PC-9 (cell line): ENCODE measurements around the gene SKIDA1. TPM values are rescaled to one million over a fixed set of nuclear protein-coding genes. Genes with fewer than 3 reads are reported as not detected.

Source experiments
- BruUV-seq: library from RNA; stranded (reverse); fragments of 400-500 nt; replicated peaks from 2 replicates; lab custom pipeline; 2021; lab: Mats Ljungman, UMichigan
- CTCF ChIA-PET: fragments of 300-600 bp; sonication (Branson Sonifier 250); formaldehyde crosslinking; loops from one replicate; lab custom pipeline; 2022; ENCODE audit warnings: antibody characterized with exemption; lab: Charles Lee
- POLR2A ChIA-PET: fragments of 300-600 bp; sonication (Branson Sonifier 250); formaldehyde crosslinking; loops from one replicate; lab custom pipeline; 2022; ENCODE audit warnings: antibody characterized with exemption; ENCODE audit not compliant: unreplicated experiment; lab: Charles Lee
- DNase-seq, 2 experiments: peaks; one replicate each; pipeline versions ENCODE4 v3.0.0 to v3.0.0-alpha.2; 2015 to 2022; ENCODE audit warnings: mixed read lengths in 1 of 2
- H2AFZ ChIP-seq: fragments of 200-600 bp; sonication (generic); 2 replicates; pipeline ENCODE4 v1.8.1; 2017; ENCODE audit warnings: antibody characterized with exemption
- H3F3A ChIP-seq: fragments of 200-600 bp; sonication (generic); 2 replicates; pipeline ENCODE4 v1.8.1; 2017; ENCODE audit warnings: antibody characterized with exemption, mild to moderate bottlenecking, low read depth; ENCODE audit not compliant: insufficient read depth
- H3K27ac ChIP-seq: fragments of 200-600 bp; sonication (generic); 2 replicates; pipeline ENCODE4 v1.6.1; 2016; ENCODE audit warnings: mixed run types
- H3K27me3 ChIP-seq: fragments of 200-600 bp; sonication (generic); 2 replicates; pipeline ENCODE4 v1.6.1; 2016; ENCODE audit warnings: low read depth, mixed run types; ENCODE audit not compliant: insufficient read depth
- H3K36me3 ChIP-seq: fragments of 200-600 bp; sonication (generic); 2 replicates; pipeline ENCODE4 v1.6.1; 2016; ENCODE audit warnings: low read depth, mixed run types
- H3K4me1 ChIP-seq: fragments of 200-600 bp; sonication (generic); replicated peaks from 2 replicates; pipeline ENCODE4 v1.6.1; 2016; ENCODE audit warnings: mixed run types; ENCODE audit not compliant: insufficient read depth
- H3K4me2 ChIP-seq: fragments of 200-600 bp; sonication (generic); 2 replicates; pipeline ENCODE4 v1.6.1; 2017; ENCODE audit warnings: mixed run types
- H3K4me3 ChIP-seq: fragments of 200-600 bp; sonication (generic); 2 replicates; pipeline ENCODE4 v1.6.1; 2016; ENCODE audit warnings: mixed run types
- H3K79me2 ChIP-seq: fragments of 200-600 bp; sonication (generic); 2 replicates; pipeline ENCODE4 v1.6.1; 2017; ENCODE audit warnings: low read depth, mixed run types
- H3K9me2 ChIP-seq: fragments of 200-600 bp; sonication (generic); 2 replicates; pipeline ENCODE4 v1.8.1; 2017; ENCODE audit warnings: mild to moderate bottlenecking; ENCODE audit not compliant: insufficient read depth
- H3K9me3 ChIP-seq: fragments of 200-600 bp; sonication (generic); 2 replicates; pipeline ENCODE4 v1.8.1; 2016; ENCODE audit warnings: low read depth; ENCODE audit not compliant: insufficient read depth
- H4K20me1 ChIP-seq: fragments of 200-600 bp; sonication (generic); 2 replicates; pipeline ENCODE4 v1.8.1; 2017; ENCODE audit not compliant: insufficient read depth
- EZH2 ChIP-seq: fragments of 200-600 bp; sonication (generic); IDR thresholded peaks from 2 replicates; pipeline ENCODE4 v1.8.0; 2017; ENCODE audit warnings: antibody characterized with exemption, low read depth
- intact Hi-C: fragments of 100-400 bp; cut with micrococcal nuclease; formaldehyde crosslinking; loops from one replicate; pipeline ENCODE4 v1.10.0; 2022; ENCODE audit not compliant: unreplicated experiment
- total RNA-seq: library from RNA; stranded (reverse); gene quantifications from 2 replicates; pipeline ENCODE4 v1.2.3, GENCODE V29; 2021
- TF ChIP-seq, protein P1 (sequence below): fragments of 200-600 bp; sonication (generic); conservative IDR thresholded peaks from 2 replicates; pipeline ENCODE4 v1.6.1; 2017; ENCODE audit warnings: mixed run types, antibody characterized with exemption, mild to moderate bottlenecking, moderate library complexity

Gene SKIDA1
- total RNA-seq, 1 experiment from 2014 or later = 1.1 TPM

DNA sequence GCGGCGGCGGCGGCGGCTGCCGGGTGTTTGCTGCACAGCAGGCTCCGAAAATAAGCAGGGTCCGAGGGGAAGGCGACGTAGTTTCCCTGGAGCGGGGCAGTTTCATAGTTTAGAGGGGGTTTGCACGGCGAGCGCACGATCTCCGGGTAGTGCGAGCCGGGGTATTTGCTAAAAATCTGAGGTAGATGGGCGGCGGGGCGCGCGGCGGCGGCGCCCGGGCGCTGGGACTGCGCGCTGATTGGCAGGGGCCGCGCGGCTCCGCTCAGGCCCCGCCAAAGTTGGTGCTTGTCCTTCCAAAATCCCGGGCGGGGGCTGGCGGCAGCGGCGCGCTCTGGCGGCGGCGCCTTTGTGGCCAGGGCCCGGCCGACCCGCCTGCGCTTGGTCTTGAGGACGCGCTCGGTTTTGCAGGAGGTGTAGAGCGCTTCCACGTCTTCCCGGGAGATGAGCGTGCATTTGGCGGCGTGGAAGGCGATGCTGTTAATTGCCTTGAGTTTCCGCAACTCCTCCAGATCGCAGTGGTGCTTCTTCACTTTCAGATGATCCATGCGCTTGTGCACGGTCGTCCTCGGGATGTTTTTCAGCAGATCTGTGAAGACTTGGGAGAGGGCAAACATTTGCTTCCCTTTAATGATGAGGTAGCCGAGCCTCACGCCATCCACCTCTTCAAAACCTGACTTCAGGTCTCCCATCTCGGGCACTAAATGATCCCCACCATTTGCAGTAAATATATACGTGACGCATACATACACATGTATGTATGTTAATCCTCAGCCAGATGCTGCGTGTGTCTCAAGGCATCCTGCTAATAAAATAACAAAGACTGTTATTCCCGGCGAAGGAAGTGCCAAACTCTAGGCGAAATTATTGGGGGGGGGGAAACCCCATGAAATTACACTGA, 8.1 kb downstream of the SKIDA1 start:
- intact Hi-C loops = loop anchor here (1.0 to 10.0 kb wide), 6 partner anchors 9 to 1917 kb away; partner anchors contain the start of gene OTUD1
- no TSS peak for BruUV-seq
- H3K36me3 ChIP-seq = no peaks in the 10 kb centered on the region
- H3K27me3 ChIP-seq = no peaks in the 10 kb centered on the region
- TF ChIP-seq, protein P1, sequence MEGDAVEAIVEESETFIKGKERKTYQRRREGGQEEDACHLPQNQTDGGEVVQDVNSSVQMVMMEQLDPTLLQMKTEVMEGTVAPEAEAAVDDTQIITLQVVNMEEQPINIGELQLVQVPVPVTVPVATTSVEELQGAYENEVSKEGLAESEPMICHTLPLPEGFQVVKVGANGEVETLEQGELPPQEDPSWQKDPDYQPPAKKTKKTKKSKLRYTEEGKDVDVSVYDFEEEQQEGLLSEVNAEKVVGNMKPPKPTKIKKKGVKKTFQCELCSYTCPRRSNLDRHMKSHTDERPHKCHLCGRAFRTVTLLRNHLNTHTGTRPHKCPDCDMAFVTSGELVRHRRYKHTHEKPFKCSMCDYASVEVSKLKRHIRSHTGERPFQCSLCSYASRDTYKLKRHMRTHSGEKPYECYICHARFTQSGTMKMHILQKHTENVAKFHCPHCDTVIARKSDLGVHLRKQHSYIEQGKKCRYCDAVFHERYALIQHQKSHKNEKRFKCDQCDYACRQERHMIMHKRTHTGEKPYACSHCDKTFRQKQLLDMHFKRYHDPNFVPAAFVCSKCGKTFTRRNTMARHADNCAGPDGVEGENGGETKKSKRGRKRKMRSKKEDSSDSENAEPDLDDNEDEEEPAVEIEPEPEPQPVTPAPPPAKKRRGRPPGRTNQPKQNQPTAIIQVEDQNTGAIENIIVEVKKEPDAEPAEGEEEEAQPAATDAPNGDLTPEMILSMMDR = no peak
- TF ChIP-seq EZH2 = no peak
- H3K79me2 ChIP-seq = no peaks in the 10 kb centered on the region
- peak; percentile 36 to 54 for DNase-seq
- H3K4me1 ChIP-seq = peaks cover 26% of the 10 kb centered on the region
- H3K9me2 ChIP-seq = no peaks in the 10 kb centered on the region
- H3K4me2 ChIP-seq = peak overlapping the region; percentile 88
- H3K9me3 ChIP-seq = no peaks in the 10 kb centered on the region
- peaks cover 10% of the 10 kb centered on the region; the same call in 1 of the 2 replicates for H3F3A ChIP-seq
- H4K20me1 ChIP-seq = no peaks in the 10 kb centered on the region
- H3K27ac ChIP-seq = no peak overlapping the region
- H2AFZ ChIP-seq = peak overlapping the region; percentile 81
- CTCF ChIA-PET = interaction anchor here (0.5 to 0.7 kb wide), 3 partner anchors 7 to 242 kb away, joined by 3 to 4 read pairs (median 3); no protein-coding TSS in a partner anchor
- peak overlapping the region; percentile 58 for H3K4me3 ChIP-seq
- POLR2A ChIA-PET = interaction anchor here (0.7 kb wide), 1 partner anchor 16 kb away, joined by 4 read pairs; no protein-coding TSS in a partner anchor

DNA sequence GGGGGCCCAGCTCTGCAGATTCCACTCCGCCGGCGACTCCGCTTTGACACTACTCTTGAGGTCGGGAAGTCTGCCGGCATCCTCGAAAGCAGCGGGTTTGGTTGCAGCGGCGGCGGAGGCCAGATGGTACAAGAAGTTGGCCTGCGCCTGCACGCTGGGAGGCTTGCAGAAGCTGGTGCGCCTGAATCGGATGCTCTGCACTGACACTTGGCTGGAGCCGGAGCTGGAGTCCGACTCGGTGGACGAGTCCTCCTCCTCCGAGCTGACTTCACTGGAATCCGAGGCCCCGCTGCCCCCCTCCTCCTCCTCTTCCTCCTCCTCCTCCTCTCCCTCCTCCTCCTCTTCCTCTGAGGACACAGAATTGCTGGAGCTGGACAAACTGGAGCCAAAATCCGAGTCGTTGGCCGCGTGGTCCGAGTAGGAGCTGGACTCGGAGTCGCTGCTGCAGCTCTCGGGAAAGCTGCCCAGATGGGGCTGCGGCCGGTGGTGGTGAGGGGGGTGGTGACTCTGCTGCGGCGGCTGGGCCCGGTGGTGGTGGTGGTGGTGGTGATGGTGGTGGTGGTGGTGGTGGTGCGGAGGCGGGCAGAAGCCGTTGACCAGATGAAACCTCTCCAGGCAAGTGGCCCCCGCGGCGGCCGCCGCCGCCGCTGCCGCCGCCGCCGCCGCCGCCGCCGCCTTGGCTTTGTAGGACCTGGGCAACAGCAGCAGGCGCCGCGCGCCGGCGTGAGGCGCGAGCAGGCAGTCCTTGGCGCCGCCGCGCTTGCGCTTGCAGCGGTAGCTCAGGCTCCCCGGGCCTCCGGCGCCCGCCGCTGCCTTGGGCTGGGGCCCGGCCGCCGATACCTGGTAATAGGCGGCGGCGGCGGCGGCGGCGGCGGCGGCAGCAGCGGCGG, 9.0 kb downstream of the SKIDA1 start:
- ChIA-PET CTCF (interaction anchor here (0.6 to 1.2 kb wide), 3 partner anchors 8 to 239 kb away, joined by 3 to 4 read pairs (median 3); no protein-coding TSS in a partner anchor), POLR2A (interaction anchor here (0.6 to 0.7 kb wide), 4 partner anchors 8 to 180 kb away, joined by 3 to 14 read pairs (median 6); no protein-coding TSS in a partner anchor)
- H3K27me3 ChIP-seq = no peaks in the 10 kb centered on the region
- no TSS peak for BruUV-seq
- no peaks in the 10 kb centered on the region for H3K9me3 ChIP-seq
- no peaks in the 10 kb centered on the region for H4K20me1 ChIP-seq
- intact Hi-C loops = loop anchor here (2.0 to 10.0 kb wide), 4 partner anchors 20 to 1918 kb away; partner anchors contain the start of gene OTUD1
- peak in 1 of 2 experiments; percentile 52 for DNase-seq
- peaks cover 26% of the 10 kb centered on the region for H3K4me1 ChIP-seq
- peak overlapping the region; percentile 95 for H3K4me2 ChIP-seq
- H3F3A ChIP-seq = peaks cover 10% of the 10 kb centered on the region; the same call in 1 of the 2 replicates
- H3K9me2 ChIP-seq = no peaks in the 10 kb centered on the region
- no peaks in the 10 kb centered on the region for H3K36me3 ChIP-seq
- H2AFZ ChIP-seq = peak overlapping the region; percentile 85
- peak overlapping the region; percentile 66; the same call in 1 of the 2 replicates for H3K4me3 ChIP-seq
- TF ChIP-seq EZH2 = no peak
- TF ChIP-seq, protein P1 = no peak
- no peaks in the 10 kb centered on the region for H3K79me2 ChIP-seq
- H3K27ac ChIP-seq = no peak overlapping the region
